Thyroid gland (tissue), 4 donors: ENCODE measurements around the gene MYL11.

ENCODE experiments used
- CTCF ChIP-seq, 6 experiments: fragments of 200-600 bp in 3 of 6; fragments of 450-650 bp in 3 of 6; sonication (generic) in 3 of 6; IDR thresholded peaks; one replicate each; pipeline ENCODE4 v1.5.1; 2016 to 2019; ENCODE audit warnings: antibody characterized with exemption in 6 of 6, mild to moderate bottlenecking in 2 of 6, inconsistent platforms in 1 of 6, moderate library complexity in 1 of 6
- POLR2A ChIP-seq, 2 donors: fragments of 450-650 bp; IDR thresholded peaks; one replicate each; pipeline ENCODE4 v1.6.1; 2017; ENCODE audit warnings: antibody characterized with exemption in 2 of 2, mild to moderate bottlenecking in 2 of 2, moderate library complexity in 1 of 2

- TF ChIP-seq POLR2A (IDR thresholded peaks at IDR 0.05), result no peak
- TF ChIP-seq CTCF (IDR thresholded peaks at IDR 0.05), result no peak
These were observed 31.7 kb upstream of the MYL11 start for GRCh38 chr16:30342751-30343490.
